Astrocyte of the spinal cord (primary cell): ENCODE measurements around the gene INIP.
"Not testable (repeated sequence)": the region's sequence is repeated elsewhere in the genome, so short reads cannot be mapped to it uniquely, and the experiment has no call there.

Experiments
- DNase-seq: peaks from one replicate; pipeline ENCODE4 v3.0.0; 2011; ENCODE audit warnings: low read depth, low spot score
- H3K4me3 ChIP-seq: 2 replicates; pipeline ENCODE4 v1.5.1; 2011; ENCODE audit warnings: low read depth, mild to moderate bottlenecking, low read length, moderate library complexity
- in situ Hi-C: cut with HindIII; loops from 2 replicates; pipeline ENCODE4 v1.10.0; 2017; ENCODE audit warnings: low sequenced_read_pairs
- TF ChIP-seq, protein P1 (sequence below): IDR thresholded peaks from 2 replicates; pipeline ENCODE4 v1.5.1; 2012; ENCODE audit warnings: low read depth, mild to moderate bottlenecking, low read length, inconsistent platforms

Gene INIP

DNA sequence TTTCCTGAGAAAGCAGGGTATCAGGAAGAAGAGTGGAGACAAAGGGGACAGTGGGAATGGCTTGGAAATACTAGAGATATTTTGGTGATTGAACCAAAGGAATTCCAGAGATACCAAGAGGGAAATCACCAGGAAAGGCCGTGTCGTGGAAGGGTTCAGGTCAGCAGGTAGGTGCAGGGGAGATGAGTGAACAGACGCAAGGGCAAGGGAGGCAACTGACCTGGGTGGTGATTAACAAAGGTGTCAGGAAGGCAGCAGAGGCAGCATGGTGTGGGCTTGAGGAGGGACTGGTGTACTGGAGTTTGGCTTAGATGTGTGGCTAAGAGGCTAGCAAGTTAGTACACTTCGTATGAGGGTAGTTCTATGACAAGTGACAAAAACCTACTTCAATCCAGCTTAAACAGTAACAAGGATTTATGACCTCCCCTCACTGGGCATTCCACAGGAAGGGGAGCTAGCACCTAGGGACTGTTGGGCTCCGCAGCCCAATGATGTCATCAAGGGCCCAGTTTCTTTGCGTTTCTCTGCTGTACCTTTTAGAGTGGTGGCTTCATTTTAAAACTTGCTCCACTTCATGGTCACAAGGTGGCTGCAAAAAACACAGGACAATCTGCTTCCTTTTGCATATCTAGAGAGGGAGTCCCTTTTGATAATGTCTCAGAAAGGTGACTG is 37.0 kb downstream of the INIP start:
- TF ChIP-seq, protein P1, sequence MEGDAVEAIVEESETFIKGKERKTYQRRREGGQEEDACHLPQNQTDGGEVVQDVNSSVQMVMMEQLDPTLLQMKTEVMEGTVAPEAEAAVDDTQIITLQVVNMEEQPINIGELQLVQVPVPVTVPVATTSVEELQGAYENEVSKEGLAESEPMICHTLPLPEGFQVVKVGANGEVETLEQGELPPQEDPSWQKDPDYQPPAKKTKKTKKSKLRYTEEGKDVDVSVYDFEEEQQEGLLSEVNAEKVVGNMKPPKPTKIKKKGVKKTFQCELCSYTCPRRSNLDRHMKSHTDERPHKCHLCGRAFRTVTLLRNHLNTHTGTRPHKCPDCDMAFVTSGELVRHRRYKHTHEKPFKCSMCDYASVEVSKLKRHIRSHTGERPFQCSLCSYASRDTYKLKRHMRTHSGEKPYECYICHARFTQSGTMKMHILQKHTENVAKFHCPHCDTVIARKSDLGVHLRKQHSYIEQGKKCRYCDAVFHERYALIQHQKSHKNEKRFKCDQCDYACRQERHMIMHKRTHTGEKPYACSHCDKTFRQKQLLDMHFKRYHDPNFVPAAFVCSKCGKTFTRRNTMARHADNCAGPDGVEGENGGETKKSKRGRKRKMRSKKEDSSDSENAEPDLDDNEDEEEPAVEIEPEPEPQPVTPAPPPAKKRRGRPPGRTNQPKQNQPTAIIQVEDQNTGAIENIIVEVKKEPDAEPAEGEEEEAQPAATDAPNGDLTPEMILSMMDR = no peak
- in situ Hi-C loops = no loop called here
- H3K4me3 ChIP-seq = no peak overlapping the region
- no peak for DNase-seq

DNA sequence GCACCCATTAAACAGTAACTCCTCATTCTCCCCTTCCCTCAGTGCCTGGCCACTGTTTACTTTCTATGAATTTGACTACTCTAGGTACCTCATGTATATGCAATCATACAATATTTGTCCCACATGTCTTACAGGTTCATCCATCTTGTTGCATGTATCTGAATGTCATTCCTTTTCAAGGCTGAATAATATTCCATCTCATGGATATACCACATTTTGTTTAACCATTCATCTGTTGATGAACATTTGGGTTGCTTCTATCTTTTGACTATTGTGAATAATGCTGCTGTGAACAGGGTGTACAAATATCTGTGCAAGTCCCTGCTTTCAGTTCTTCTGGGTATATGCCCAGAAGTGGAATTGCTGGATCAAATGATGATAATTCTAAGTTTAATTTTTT is 40.9 kb downstream of the INIP start:
- no peak overlapping the region for H3K4me3 ChIP-seq
- TF ChIP-seq, protein P1 = no peak
- DNase-seq = no peak
- in situ Hi-C loops = no loop called here

DNA sequence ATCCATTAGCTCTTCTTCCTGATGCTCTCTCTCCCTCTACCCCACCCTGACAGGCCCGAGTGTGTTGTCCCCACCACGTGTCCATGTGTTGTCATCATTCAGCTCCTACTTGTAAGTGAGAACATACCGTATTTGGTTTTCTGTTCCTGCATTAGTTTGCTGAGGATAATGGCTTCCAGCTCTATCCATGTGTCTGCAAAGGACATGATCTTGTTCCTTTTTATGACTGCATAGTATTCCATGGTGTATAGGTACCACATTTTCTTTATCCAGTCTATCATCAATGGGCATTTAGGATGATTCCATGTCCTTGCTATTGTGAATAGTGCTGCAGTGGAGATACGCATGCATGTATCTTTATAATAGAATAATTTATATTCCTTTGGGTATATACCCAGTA is 44.7 kb downstream of the INIP start:
- in situ Hi-C loops, H3K4me3 ChIP-seq, DNase-seq: not testable (repeated sequence)

DNA sequence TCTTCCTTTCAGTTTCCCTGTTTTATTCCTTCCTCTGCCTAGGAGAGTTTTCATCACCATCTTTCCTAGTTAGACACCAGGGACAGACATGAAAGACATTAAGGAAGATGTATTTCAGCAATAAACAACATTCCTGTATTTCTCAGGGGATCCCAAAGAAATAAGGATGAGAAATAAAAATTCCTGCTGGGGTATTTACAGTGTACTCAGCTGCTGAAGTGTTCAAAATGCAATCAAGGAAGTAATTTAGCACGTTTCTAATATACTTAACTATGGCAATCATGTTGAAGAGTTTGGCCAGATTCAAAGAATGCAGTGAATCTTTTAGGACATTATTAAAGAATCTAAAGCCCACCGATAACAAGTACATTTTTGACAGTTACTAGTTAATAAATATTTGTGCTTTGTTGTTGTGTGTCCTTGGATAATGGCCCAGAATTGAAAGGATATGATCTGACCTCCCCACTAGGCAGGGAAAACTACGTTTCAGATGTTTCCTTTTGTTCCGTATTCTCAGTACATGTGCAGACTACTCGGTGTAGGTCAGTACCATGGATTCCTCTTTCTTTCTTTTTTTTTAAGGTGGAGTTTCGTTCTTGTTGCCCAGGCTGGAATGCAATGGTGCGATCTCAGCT is 46.8 kb downstream of the INIP start:
- no peak for DNase-seq
- no peak overlapping the region for H3K4me3 ChIP-seq
- TF ChIP-seq, protein P1 = no peak
- in situ Hi-C loops = no loop called here

DNA sequence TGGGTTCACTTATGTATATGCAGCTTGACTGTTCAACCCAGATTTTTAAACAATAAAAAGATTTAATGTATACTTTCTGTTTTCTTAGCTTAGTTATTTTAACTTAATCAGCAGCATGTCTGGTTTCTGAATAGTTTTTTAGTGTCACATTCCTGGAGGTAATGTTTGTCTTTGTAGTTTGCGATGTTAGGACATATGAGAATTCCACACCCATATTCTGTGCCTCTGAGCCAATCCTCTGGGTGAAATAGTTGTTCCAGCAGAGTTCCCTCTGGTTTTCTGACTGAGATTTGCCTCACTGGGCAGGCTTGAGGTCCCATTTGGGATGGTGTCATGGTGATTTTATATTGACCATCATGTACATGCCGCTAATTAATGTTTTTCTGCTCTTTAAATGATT is 48.6 kb downstream of the INIP start:
- DNase-seq = no peak
- no peak overlapping the region for H3K4me3 ChIP-seq
- TF ChIP-seq, protein P1 = no peak
- in situ Hi-C loops = no loop called here

DNA sequence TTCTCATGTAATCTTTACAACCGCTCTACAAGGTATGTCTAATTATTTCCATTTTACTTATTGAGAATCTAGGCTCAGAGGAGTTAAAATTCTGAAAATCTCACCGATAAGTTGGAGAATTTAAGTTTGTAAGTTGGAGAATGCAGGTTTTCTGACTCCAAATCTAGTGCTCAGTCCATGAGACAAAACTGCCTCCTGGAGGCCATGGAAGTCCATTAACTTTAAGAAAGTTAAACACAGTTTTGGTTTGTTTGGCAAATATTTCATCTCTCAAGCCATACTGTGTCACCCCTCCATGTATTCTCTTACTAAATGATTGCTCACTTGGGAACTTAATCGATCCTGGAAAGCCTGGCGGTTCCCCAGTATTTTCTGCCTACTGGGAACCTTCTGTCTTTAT is 52.6 kb downstream of the INIP start:
- peak; percentile 32 for DNase-seq
- H3K4me3 ChIP-seq = no peak overlapping the region
- TF ChIP-seq, protein P1 = peak; percentile 26
- in situ Hi-C loops = no loop called here

DNA sequence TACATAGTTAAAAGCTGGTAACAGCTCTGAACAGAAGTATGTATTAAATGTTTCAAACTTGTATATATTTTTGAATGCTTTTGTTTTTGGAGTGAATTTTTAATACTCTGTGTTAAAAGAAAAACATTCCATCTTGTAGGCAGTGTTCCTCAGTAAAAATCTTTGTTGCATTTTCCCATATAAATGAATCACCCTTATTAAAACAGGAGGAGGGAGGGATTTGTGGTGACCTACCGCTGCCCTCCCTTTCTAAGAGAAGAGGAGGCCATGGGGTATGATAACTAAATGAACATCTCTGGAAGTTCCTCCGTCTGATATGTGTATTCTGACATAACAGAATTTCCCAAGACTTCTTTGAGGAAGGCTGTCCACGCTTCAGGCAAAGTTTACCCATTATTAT is 53.4 kb downstream of the INIP start:
- peak; percentile 4 for DNase-seq
- H3K4me3 ChIP-seq = no peak overlapping the region
- TF ChIP-seq, protein P1 = no peak
- in situ Hi-C loops = no loop called here
